ENCODE results near the gene CNN2. TPM values are rescaled to one million over a fixed set of nuclear protein-coding genes. Genes with fewer than 3 reads are reported as not detected.

The CNN2 gene
- total RNA-seq, 4 donors from 2014 or later: 60.7 to 88.2 (median 82.2) TPM

- peaks cover 0 to 6% of the 10 kb centered on the region in 2 donors for H3K36me3 ChIP-seq
- no peaks in the 10 kb centered on the region for H3K27me3 ChIP-seq
- no peak overlapping the region for H3K27ac ChIP-seq
- DNase-seq: no peak
- intact Hi-C loops (cut with DNase I): no loop called here
- WGBS, 2 donors: 21 to 32% methylated on average over 9 to 17 of the region's 26 CpGs
- no peak for TF ChIP-seq POLR2A (IDR thresholded peaks at IDR 0.05)
- TF ChIP-seq, protein P1, sequence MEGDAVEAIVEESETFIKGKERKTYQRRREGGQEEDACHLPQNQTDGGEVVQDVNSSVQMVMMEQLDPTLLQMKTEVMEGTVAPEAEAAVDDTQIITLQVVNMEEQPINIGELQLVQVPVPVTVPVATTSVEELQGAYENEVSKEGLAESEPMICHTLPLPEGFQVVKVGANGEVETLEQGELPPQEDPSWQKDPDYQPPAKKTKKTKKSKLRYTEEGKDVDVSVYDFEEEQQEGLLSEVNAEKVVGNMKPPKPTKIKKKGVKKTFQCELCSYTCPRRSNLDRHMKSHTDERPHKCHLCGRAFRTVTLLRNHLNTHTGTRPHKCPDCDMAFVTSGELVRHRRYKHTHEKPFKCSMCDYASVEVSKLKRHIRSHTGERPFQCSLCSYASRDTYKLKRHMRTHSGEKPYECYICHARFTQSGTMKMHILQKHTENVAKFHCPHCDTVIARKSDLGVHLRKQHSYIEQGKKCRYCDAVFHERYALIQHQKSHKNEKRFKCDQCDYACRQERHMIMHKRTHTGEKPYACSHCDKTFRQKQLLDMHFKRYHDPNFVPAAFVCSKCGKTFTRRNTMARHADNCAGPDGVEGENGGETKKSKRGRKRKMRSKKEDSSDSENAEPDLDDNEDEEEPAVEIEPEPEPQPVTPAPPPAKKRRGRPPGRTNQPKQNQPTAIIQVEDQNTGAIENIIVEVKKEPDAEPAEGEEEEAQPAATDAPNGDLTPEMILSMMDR (IDR thresholded peaks at IDR 0.05): no peak
- H3K9me3 ChIP-seq: no peaks in the 10 kb centered on the region
- peaks cover 10 to 29% of the 10 kb centered on the region in 2 donors for H3K4me1 ChIP-seq
- peak overlapping the region in 1 of 3 donors; percentile 44 for H3K4me3 ChIP-seq (replicated peaks in 1 of 3)
Measured at GRCh38 chr19:1041272-1041834, 14.9 kb downstream of the CNN2 start.

DNA sequence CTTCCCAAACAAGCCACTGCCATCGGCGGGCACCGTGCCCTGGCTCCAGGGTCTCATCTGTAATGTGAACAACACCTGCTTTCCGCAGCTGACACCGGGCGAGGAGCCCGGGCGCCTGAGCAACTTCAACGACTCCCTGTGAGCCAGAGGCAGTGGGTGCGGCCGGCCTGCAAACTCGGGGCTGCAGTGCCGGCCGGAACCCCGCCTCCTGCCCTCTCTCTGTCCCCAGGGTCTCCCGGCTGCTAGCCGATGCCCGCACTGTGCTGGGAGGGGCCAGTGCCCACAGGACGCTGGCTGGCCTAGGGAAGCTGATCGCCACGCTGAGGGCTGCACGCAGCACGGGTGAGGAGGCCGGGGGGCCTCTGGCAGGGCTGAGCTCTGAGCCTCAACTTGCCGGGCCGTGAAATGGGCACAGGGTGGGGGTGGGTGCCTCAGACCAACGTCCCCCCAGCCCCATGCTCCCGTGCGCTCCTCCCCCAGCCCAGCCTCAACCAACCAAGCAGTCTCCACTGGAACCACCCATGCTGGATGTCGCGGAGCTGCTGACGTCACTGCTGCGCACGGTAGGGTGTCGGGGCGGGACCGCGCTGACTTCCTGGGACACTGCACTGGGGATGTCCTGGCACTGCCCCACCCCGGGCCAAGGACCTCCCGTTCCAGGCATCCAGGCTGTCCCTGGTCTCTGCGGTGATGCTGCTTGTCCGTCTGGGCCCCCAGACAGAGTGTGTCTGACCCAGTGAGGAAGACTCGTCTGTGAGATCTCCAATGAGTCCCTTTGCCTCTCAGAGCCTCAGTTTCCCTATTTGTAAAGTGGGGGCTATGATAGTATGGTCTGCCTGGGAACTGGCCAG lies 15.7 kb downstream of the CNN2 start:
- H3K4me3 ChIP-seq (replicated peaks in 1 of 3): no peak overlapping the region
- no peak for TF ChIP-seq POLR2A (IDR thresholded peaks at IDR 0.05)
- TF ChIP-seq, protein P1 (IDR thresholded peaks at IDR 0.05): no peak
- no peaks in the 10 kb centered on the region for H3K27me3 ChIP-seq
- peak overlapping the region in 1 of 3 donors; percentile 30 for H3K27ac ChIP-seq
- no peak for DNase-seq
- 71 to 76% methylated on average over 13 to 19 of the region's 43 CpGs for WGBS, 2 donors
- no peaks in the 10 kb centered on the region for H3K9me3 ChIP-seq
- intact Hi-C loops (cut with DNase I): no loop called here
- peaks cover 0 to 6% of the 10 kb centered on the region in 2 donors for H3K36me3 ChIP-seq
- H3K4me1 ChIP-seq: peaks cover 10 to 29% of the 10 kb centered on the region in 2 donors

DNA sequence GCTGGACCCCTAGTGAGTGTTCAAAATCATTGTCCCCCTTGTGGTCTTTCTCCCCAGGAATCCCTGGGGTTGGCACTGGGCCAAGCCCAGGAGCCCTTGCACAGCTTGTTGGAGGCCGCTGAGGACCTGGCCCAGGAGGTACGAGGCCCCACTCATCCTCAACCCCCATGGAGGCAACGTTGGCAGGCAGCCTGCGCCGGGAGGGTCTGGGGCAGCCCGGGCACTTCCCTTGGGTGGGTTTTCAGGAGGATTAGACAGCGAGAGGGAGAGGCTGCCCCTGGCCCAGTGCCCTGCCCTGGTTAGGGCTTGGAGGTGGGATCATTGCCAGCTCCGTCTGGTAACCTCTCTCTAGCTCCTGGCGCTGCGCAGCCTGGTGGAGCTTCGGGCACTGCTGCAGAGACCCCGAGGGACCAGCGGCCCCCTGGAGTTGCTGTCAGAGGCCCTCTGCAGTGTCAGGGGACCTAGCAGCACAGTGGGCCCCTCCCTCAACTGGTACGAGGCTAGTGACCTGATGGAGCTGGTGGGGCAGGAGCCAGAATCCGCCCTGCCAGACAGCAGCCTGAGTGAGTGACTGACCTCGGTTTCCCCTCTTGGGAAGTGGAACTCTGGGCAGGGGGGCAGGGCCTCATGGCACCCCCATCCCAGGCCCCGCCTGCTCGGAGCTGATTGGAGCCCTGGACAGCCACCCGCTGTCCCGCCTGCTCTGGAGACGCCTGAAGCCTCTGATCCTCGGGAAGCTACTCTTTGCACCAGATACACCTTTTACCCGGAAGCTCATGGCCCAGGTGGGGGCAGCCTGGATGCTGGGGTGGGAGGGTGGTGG lies 16.5 kb downstream of the CNN2 start:
- intact Hi-C loops (cut with DNase I): no loop called here

DNA sequence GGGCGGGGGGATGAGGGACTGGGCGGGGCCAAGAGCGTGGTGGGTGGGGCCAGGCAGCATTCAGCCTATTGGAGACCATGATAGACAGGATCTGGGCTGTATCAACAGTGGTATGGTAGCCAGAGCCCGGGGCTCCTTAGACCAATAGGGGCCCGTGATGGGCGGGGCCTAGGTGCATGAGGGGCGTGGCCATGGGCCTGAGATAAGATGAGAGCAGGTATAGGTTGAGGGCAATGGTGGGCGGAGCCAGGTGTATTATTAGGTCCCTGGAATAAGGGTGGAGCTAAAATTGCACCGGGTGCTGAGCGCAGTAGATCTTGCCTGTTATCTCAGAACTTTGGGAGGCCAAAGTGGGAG lies 18.8 kb downstream of the CNN2 start:
- WGBS, 2 donors: 84 to 89% methylated on average over 10 of the region's 10 CpGs
- no peak overlapping the region for H3K27ac ChIP-seq
- no peaks in the 10 kb centered on the region for H3K9me3 ChIP-seq
- TF ChIP-seq, protein P1 (IDR thresholded peaks at IDR 0.05): no peak
- no peak overlapping the region for H3K4me3 ChIP-seq (replicated peaks in 1 of 3)
- no peak for DNase-seq
- peaks cover 6 to 24% of the 10 kb centered on the region in 2 donors for H3K4me1 ChIP-seq
- H3K27me3 ChIP-seq: no peaks in the 10 kb centered on the region
- H3K36me3 ChIP-seq: no peaks in the 10 kb centered on the region
- intact Hi-C loops (cut with DNase I): no loop called here

More for the DNA sequence above, 16.5 kb downstream of the CNN2 start:
- no peaks in the 10 kb centered on the region for H3K9me3 ChIP-seq
- H3K4me1 ChIP-seq: peaks cover 10 to 29% of the 10 kb centered on the region in 2 donors
- no peaks in the 10 kb centered on the region for H3K36me3 ChIP-seq
- TF ChIP-seq, protein P1 (IDR thresholded peaks at IDR 0.05): no peak
- TF ChIP-seq POLR2A (IDR thresholded peaks at IDR 0.05): no peak
- 37 to 60% methylated on average over 5 to 7 of the region's 23 CpGs for WGBS, 2 donors
- H3K4me3 ChIP-seq (replicated peaks in 1 of 3): no peak overlapping the region
- peak in 1 of 2 donors; percentile 67 for DNase-seq
- no peaks in the 10 kb centered on the region for H3K27me3 ChIP-seq
- peak overlapping the region in 1 of 3 donors; percentile 30 for H3K27ac ChIP-seq

Measured in thyroid gland (tissue), 4 donors.